ENCODE results near the gene NEO1.

- TF ChIP-seq CTCF (IDR thresholded peaks at IDR 0.05; ENCODE audit: low read depth, low read length, missing input control) (no peak), JUND (IDR thresholded peaks at IDR 0.05) (no peak), MAX (IDR thresholded peaks at IDR 0.05) (no peak)
Measured at GRCh38 chr15:73141216-73141900, 89.1 kb downstream of the NEO1 start.
